GM19238 (cell line): ENCODE data around the gene SMTNL2.

Experiments used
- DNase-seq: peaks from one replicate; pipeline ENCODE4 v3.0.0; 2011; ENCODE audit warnings: low spot score; ENCODE audit not compliant: insufficient read length

Gene SMTNL2

GRCh38 chr17:4584101-4584916 lies at the start of gene SMTNL2:
SMTNL2 (plus strand) TSS chr17:4584529; CDS start chr17:4584606, 77 bp downstream.
- no peak for DNase-seq

- DNase-seq = no peak
Measured at GRCh38 chr17:4534928-4535666, 49.2 kb upstream of the SMTNL2 start.

GRCh38 chr17:4535667-4536258 lies 48.6 kb upstream of the SMTNL2 start:
- DNase-seq = no peak

- no peak for DNase-seq
Measured at GRCh38 chr17:4536259-4536741, 48.0 kb upstream of the SMTNL2 start.

- no peak for DNase-seq
Measured at GRCh38 chr17:4536742-4537411, 47.5 kb upstream of the SMTNL2 start.

- DNase-seq = no peak
Measured at GRCh38 chr17:4537451-4538235, 46.7 kb upstream of the SMTNL2 start.

GRCh38 chr17:4538236-4539002 lies 45.9 kb upstream of the SMTNL2 start:
- no peak for DNase-seq

GRCh38 chr17:4539025-4539424 lies 45.3 kb upstream of the SMTNL2 start:
- DNase-seq = no peak

GRCh38 chr17:4539576-4540223 lies 44.6 kb upstream of the SMTNL2 start:
- DNase-seq = no peak

- no peak for DNase-seq
Measured at GRCh38 chr17:4540224-4540651, 44.1 kb upstream of the SMTNL2 start.

- no peak for DNase-seq
Measured at GRCh38 chr17:4540687-4541327, 43.5 kb upstream of the SMTNL2 start.

GRCh38 chr17:4541328-4542002 lies 42.9 kb upstream of the SMTNL2 start:
- DNase-seq = no peak

- no peak for DNase-seq
Measured at GRCh38 chr17:4542003-4542725, 42.2 kb upstream of the SMTNL2 start.

GRCh38 chr17:4542726-4543191 lies 41.6 kb upstream of the SMTNL2 start:
- DNase-seq = no peak

- DNase-seq = no peak
Measured at GRCh38 chr17:4543557-4544026, 40.7 kb upstream of the SMTNL2 start.

- DNase-seq = no peak
Measured at GRCh38 chr17:4544135-4544950, 40.0 kb upstream of the SMTNL2 start.

- DNase-seq = no peak
Measured at GRCh38 chr17:4544951-4545216, 39.4 kb upstream of the SMTNL2 start.
